PC-9 (cell line): ENCODE data around the gene TSNAX.

ENCODE experiments used
- CTCF ChIP-seq: fragments of 200-600 bp; sonication (generic); conservative IDR thresholded peaks from 2 replicates; pipeline ENCODE4 v1.6.1; 2017; ENCODE audit warnings: mixed run types, antibody characterized with exemption, mild to moderate bottlenecking, moderate library complexity
- EZH2 ChIP-seq: fragments of 200-600 bp; sonication (generic); IDR thresholded peaks from 2 replicates; pipeline ENCODE4 v1.8.0; 2017; ENCODE audit warnings: antibody characterized with exemption, low read depth

- TF ChIP-seq EZH2, result no peak
- TF ChIP-seq CTCF, result no peak
Observed at GRCh38 chr1:231580874-231581273, 52.4 kb downstream of the TSNAX start.
